ENCODE results near the gene AMER3. TPM values are rescaled to one million over a fixed set of nuclear protein-coding genes. Genes with fewer than 3 reads are reported as not detected.
"Not testable (repeated sequence)": the region's sequence is repeated elsewhere in the genome, so short reads cannot be mapped to it uniquely, and the experiment has no call there.

The AMER3 gene, protein sequence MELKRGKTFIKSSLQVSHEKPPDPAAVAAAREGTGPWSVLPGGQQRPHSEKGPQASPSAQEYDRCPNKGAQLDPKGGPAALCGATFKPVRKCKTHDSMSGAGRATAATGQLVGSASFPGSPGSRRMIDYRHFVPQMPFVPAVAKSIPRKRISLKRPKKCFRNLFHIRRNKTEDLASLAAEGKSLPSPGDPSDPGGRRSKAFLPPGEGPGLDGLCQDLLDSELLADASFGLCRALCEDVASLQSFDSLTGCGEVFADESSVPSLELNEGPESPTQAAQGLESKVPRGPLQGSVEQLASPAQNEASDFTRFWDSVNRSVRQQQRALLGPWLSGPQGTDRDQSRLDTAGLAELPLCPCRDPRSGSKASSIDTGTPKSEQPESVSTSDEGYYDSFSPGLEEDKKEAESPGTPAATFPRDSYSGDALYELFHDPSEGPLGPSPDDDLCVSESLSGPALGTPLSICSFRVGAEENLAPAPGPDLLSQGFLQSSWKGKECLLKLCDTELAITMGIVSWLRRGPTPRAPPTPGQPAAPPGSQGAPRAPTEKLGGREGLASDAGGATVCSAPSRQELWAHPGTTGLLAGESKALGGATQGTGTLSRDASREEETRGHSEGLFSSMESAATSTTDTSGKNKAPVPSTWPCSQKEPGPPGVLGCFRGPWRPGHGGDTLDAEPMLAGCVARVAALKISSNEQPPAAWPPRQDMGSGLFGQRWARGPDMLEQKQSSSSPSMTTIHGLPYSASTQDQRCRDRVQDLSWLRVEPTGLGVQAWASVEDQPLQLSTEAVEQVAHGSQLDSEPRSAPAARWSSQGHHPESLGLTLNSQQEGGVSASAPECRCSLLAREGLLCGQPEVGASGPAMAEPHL
- total RNA-seq, result not detected

DNA sequence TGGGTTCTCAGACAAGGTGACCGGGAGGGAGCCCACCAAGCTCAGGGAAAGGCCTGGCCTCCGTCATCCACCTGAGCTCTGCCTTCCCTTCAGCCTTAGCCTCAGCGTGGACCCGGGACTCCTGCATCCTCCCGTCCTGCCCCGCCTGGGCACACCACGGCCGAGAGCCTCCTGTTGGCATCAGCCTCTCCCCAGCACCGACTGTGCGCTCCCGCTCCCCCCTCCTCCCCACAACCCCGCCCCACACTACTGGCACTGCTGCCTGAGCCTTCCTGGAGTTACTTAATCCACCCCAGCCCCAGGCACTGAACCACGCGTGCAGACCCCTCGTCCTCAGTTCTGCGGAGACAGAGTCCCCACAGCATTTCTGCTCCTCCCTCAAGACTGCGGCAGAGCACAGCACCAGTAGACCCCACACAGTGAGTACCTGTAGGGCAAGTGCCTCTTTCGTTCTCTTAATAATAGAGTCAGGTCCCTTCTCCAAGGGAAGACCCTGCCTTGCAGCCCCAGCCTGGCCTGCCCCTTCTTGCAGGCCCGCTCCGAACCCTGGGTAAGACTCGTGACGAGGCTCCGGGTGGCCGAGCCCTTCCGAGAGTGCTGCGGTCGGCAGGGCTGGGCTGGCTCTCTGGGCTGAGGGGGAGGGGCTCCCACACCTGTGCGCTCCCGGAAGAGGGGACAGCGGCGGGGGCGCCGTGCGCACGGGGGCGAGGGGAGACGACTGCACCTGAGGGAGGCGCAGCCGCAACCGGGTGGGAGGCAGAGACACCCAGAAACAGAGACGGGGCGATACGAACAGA, at the start of gene AMER3:
TSS of gene AMER3 (plus strand) at position 285 of the 797 bp plus-strand sequence. CDS start 6,533 bp downstream, outside the sequence.
- no peak within 1 kb of the TSS for H3K27ac ChIP-seq
- H3K9me3 ChIP-seq, result no peaks in the 10 kb centered on the region
- TF ChIP-seq CTCF (IDR thresholded peaks at IDR 0.05), result no peak
- H3K4me1 ChIP-seq, result peaks cover 0 to 5% of the 10 kb centered on the region in 2 donors
- peak within 1 kb of the TSS; percentile 17 to 42 for H3K4me3 ChIP-seq
- no peaks in the 10 kb centered on the region for H3K36me3 ChIP-seq
- DNase-seq (ENCODE audit: low spot score), result no peak
- H3K27me3 ChIP-seq, result peaks cover 8 to 17% of the 10 kb centered on the region in 2 donors

GRCh38 chr2:130714795-130715194, 40.5 kb upstream of the AMER3 start:
- H3K36me3 ChIP-seq; H3K4me1 ChIP-seq; H3K27ac ChIP-seq; H3K9me3 ChIP-seq; H3K27me3 ChIP-seq; DNase-seq (ENCODE audit: low spot score); H3K4me3 ChIP-seq: not testable (repeated sequence)

- DNase-seq (ENCODE audit: low spot score), result no peak
- peaks cover 0 to 8% of the 10 kb centered on the region in 2 donors for H3K9me3 ChIP-seq
- H3K4me1 ChIP-seq, result no peaks in the 10 kb centered on the region
- H3K4me3 ChIP-seq, result no peak overlapping the region
- no peak for TF ChIP-seq CTCF (IDR thresholded peaks at IDR 0.05)
- no peak overlapping the region for H3K27ac ChIP-seq
- H3K36me3 ChIP-seq, result no peaks in the 10 kb centered on the region
- H3K27me3 ChIP-seq, result no peaks in the 10 kb centered on the region
These were observed 35.3 kb upstream of the AMER3 start for GRCh38 chr2:130720036-130720435.

- H3K27me3 ChIP-seq, result no peaks in the 10 kb centered on the region
- no peak overlapping the region for H3K27ac ChIP-seq
- H3K36me3 ChIP-seq, result no peaks in the 10 kb centered on the region
- H3K4me3 ChIP-seq, result no peak overlapping the region
- no peak for DNase-seq (ENCODE audit: low spot score)
- peaks cover 0 to 8% of the 10 kb centered on the region in 2 donors for H3K9me3 ChIP-seq
- H3K4me1 ChIP-seq, result no peaks in the 10 kb centered on the region
- TF ChIP-seq CTCF (IDR thresholded peaks at IDR 0.05), result no peak
These were observed 34.8 kb upstream of the AMER3 start for GRCh38 chr2:130720528-130720927.

DNA sequence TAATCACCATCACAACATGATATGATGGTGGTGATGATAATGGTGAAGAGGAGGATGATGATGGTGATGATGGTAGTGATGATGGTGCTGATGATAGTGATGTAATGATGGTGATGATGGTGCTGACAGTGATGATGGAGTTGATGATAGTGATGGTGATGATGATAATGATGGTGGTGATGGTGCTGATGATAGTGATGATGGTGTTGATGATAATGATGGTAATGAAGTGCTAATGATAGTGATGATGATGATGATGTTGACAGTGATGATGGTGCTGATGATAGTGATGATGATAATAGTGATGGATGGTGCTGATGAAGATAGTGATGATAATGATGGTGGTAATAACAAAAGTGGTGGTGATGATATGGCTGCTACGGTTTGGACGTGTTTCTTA, 30.9 kb upstream of the AMER3 start:
- no peak for DNase-seq (ENCODE audit: low spot score)
- no peaks in the 10 kb centered on the region for H3K27me3 ChIP-seq
- peaks cover 0 to 18% of the 10 kb centered on the region in 2 donors for H3K4me1 ChIP-seq
- no peak for TF ChIP-seq CTCF (IDR thresholded peaks at IDR 0.05)
- no peak overlapping the region for H3K27ac ChIP-seq
- H3K4me3 ChIP-seq, result no peak overlapping the region
- H3K36me3 ChIP-seq, result no peaks in the 10 kb centered on the region
- H3K9me3 ChIP-seq, result peaks cover 0 to 8% of the 10 kb centered on the region in 2 donors

Data from right atrium auricular region (tissue), 2 donors.